Ectodermal cell (in vitro differentiated cells): Measurements from ENCODE around the gene ZNF396.

Experiments
- H3K27ac ChIP-seq: 2 replicates; pipeline ENCODE4 v1.7.0; 2013; ENCODE audit warnings: mild to moderate bottlenecking, low read depth, low read length; ENCODE audit not compliant: insufficient read depth, poor library complexity, severe bottlenecking
- H3K27me3 ChIP-seq: 2 replicates; pipeline ENCODE4 v1.7.0; 2013; ENCODE audit warnings: mild to moderate bottlenecking, low read length; ENCODE audit not compliant: insufficient read depth, control insufficient read depth, poor library complexity, severe bottlenecking
- H3K36me3 ChIP-seq: one replicate; pipeline ENCODE4 v1.7.0; 2013; ENCODE audit warnings: low read length; ENCODE audit not compliant: control insufficient read depth, insufficient read depth
- H3K4me1 ChIP-seq: one replicate; pipeline ENCODE4 v1.7.0; 2013; ENCODE audit warnings: low read length; ENCODE audit not compliant: control insufficient read depth, insufficient read depth
- H3K4me3 ChIP-seq: 2 replicates; pipeline ENCODE4 v1.7.0; 2013; ENCODE audit warnings: low read depth, low read length, control low read depth; ENCODE audit not compliant: insufficient read depth
- H3K9me3 ChIP-seq: 2 replicates; pipeline ENCODE4 v1.7.0; 2013; ENCODE audit warnings: mild to moderate bottlenecking, low read length, moderate library complexity; ENCODE audit not compliant: control insufficient read depth
- WGBS, 2 experiments: methylation state at CpG; one replicate each; pipeline ENCODE4 v1.1.7; 2013; ENCODE audit warnings: missing lambda C conversion rate in 2 of 2; 5-methylcytosine and 5-hydroxymethylcytosine counted together

ZNF396 gene

DNA sequence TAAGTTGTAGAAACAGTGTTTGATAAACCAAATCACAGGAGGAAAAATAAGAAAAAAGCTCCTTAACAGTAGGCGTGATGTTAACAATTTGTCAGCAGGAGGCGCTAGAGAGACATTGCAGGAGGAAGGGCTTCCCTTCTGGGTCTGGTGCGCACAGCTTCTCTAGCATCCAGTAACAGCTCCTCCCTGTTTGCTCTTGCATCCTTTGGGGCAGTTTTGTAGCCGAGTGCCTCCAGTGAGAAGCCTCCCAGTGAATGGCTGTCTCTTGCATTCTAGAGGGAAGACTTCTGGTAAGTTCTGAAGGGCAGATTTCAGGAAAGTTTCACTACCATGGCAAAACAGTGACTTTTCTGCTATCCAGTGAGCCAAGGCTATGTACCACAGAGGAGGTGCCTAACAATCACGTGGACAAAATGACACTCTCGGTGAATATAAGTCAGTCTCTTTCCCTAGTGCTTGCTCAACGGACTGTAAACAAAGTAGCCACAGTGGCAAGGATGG is 9.5 kb upstream of the ZNF396 start:
- Histone ChIP-seq H3K36me3 (no peaks in the 10 kb centered on the region), H3K27me3 (no peaks in the 10 kb centered on the region), H3K9me3 (no peaks in the 10 kb centered on the region), H3K4me3 (no peak overlapping the region), H3K4me1 (no peaks in the 10 kb centered on the region), H3K27ac (no peak overlapping the region)
- WGBS, 2 experiments: 33 to 36% methylated on average over 7 of the region's 7 CpGs

- no peak overlapping the region for H3K27ac ChIP-seq
- no peak overlapping the region for H3K4me3 ChIP-seq
- H3K9me3 ChIP-seq: no peaks in the 10 kb centered on the region
- H3K27me3 ChIP-seq: peaks cover 14% of the 10 kb centered on the region
- no peaks in the 10 kb centered on the region for H3K36me3 ChIP-seq
- H3K4me1 ChIP-seq: no peaks in the 10 kb centered on the region
- 85 to 93% methylated on average over 2 of the region's 2 CpGs for WGBS, 2 experiments
These were observed 6.0 kb upstream of the ZNF396 start for GRCh38 chr18:35383136-35383535.

- WGBS, 2 experiments: 80 to 90% methylated on average over 2 of the region's 2 CpGs
- H3K27me3 ChIP-seq: peaks cover 21% of the 10 kb centered on the region
- no peaks in the 10 kb centered on the region for H3K9me3 ChIP-seq
- H3K27ac ChIP-seq: no peak overlapping the region
- H3K4me3 ChIP-seq: no peak overlapping the region
- no peaks in the 10 kb centered on the region for H3K36me3 ChIP-seq
- H3K4me1 ChIP-seq: peaks cover 4% of the 10 kb centered on the region
These were observed 2.3 kb upstream of the ZNF396 start for GRCh38 chr18:35379421-35379820.

DNA sequence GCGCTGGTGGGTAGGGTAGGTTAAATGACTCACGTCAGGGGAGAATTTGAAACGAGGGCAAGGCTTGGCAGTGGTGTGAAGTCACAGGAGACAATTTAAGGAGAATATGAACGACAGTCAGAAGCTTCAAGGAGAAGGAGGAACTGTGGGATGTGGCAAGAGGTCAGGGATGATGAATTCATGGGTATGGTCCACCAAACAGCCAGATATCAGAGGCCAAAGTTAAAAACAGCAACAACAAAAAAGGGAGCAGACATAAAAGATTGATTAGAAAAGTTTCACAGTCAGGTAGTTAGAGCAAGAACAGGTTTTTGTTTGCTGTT is 1.4 kb upstream of the ZNF396 start:
- WGBS, 2 experiments: 76 to 81% methylated on average over 4 of the region's 4 CpGs
- no peaks in the 10 kb centered on the region for H3K36me3 ChIP-seq
- no peaks in the 10 kb centered on the region for H3K9me3 ChIP-seq
- H3K27me3 ChIP-seq: peaks cover 21% of the 10 kb centered on the region
- H3K27ac ChIP-seq: no peak overlapping the region
- peaks cover 4% of the 10 kb centered on the region for H3K4me1 ChIP-seq
- H3K4me3 ChIP-seq: no peak overlapping the region

DNA sequence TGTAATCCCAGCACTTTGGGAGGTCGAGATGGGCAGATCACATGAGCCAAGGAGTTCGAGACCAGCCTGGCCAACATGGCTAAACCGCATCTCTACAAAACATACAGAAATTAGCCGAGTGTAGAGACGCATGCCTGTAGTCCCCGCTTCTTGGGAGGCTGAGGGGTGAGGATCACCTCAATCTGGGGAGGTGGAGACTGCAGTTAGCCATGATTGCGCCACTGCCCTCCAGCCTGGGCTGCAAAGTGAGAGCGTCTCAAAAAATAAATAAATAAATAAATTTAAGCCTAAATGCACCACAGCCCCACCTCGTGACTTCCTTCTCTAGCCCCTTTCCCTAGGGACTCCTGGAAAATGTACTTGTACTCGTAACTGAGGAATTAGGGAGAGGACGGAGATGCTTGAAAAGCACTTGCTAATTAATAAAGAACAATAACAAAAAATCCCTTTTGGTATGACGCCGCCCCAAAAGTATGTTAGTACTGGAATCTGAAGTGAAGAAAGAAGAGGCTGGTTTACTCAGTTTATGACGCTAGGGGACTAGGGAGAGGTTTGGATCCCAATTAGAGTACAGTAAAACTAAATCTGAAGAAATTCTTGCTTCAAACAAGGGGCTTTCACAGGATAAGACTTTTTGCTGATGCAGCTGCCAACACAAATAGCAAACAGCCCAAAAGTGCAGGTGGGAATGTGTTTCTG is 887 bp upstream of the ZNF396 start:
- no peak overlapping the region for H3K27ac ChIP-seq
- H3K9me3 ChIP-seq: no peaks in the 10 kb centered on the region
- 89 to 90% methylated on average over 11 to 14 of the region's 14 CpGs for WGBS, 2 experiments
- H3K4me1 ChIP-seq: peaks cover 4% of the 10 kb centered on the region
- H3K4me3 ChIP-seq: no peak overlapping the region
- H3K36me3 ChIP-seq: no peaks in the 10 kb centered on the region
- H3K27me3 ChIP-seq: peaks cover 21% of the 10 kb centered on the region

DNA sequence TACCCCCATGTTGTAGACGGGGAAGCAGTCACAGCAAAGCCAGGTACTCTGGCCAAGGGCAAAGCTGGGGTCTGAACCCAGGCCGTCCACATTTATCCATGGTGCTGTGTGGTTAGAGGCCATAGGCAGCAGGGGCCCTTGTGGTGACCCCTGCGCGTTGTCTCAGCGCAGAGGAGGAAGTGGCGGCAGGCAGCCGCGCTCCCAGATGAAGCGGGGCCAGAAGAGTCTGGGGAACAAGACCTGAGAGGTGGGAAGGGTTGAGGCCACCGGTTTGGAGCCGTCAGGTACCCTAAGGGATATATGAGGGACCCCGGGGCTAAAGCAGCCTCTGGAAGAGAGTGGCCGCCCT is 770 bp downstream of the ZNF396 start:
- H3K4me1 ChIP-seq: peaks cover 4% of the 10 kb centered on the region
- H3K4me3 ChIP-seq: peak overlapping the region; percentile 65
- H3K27ac ChIP-seq: no peak overlapping the region
- H3K27me3 ChIP-seq: peaks cover 21% of the 10 kb centered on the region
- 11 to 13% methylated on average over 13 of the region's 13 CpGs for WGBS, 2 experiments
- no peaks in the 10 kb centered on the region for H3K9me3 ChIP-seq
- no peaks in the 10 kb centered on the region for H3K36me3 ChIP-seq

- Histone ChIP-seq H3K27me3 (peaks cover 21% of the 10 kb centered on the region), H3K36me3 (no peaks in the 10 kb centered on the region), H3K9me3 (no peaks in the 10 kb centered on the region), H3K27ac (no peak overlapping the region), H3K4me1 (peaks cover 4% of the 10 kb centered on the region), H3K4me3 (no peak overlapping the region)
- 84 to 94% methylated on average over 4 of the region's 4 CpGs for WGBS, 2 experiments
These were observed 2.4 kb downstream of the ZNF396 start for GRCh38 chr18:35374708-35375107.

DNA sequence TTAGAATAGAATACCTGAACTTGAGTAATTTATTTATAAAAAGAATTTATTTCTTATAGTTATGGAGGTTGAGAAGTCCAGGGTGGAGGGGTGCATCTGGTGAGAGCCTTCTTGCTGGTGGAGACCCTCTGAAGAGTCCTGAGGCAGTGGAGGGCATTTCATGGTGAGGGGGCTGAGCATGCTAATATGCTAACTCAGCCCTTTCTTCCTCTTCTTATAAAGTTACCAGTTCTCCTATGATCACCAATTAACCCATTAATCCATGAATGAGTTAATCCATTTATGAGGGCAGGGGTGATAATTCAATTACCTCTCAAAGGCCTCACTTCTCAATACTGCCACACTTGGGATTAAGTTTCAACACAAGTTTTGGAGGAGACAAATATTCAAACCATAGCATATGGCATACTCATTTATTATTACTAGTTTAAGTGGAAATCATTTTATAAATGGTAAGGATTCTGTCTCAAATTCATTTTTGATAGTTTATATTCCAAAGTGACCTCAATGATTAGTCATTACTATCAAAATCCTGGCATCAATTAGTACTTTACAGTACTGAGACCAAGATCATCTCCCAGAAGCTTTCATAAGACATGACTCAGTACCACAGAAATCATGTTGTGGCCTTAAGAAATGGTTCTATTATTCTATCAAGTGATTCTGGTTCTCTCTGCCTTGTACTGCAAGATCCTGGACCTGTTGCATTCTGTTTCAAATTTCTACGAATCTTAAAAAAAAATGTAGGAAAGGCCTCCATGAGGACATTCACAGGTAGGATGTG is 5.5 kb downstream of the ZNF396 start:
- WGBS, 2 experiments: 89 to 94% methylated on average over 1 of the region's 1 CpG
- H3K9me3 ChIP-seq: no peaks in the 10 kb centered on the region
- H3K4me3 ChIP-seq: no peak overlapping the region
- H3K27ac ChIP-seq: no peak overlapping the region
- peaks cover 4% of the 10 kb centered on the region for H3K4me1 ChIP-seq
- no peaks in the 10 kb centered on the region for H3K27me3 ChIP-seq
- H3K36me3 ChIP-seq: no peaks in the 10 kb centered on the region

DNA sequence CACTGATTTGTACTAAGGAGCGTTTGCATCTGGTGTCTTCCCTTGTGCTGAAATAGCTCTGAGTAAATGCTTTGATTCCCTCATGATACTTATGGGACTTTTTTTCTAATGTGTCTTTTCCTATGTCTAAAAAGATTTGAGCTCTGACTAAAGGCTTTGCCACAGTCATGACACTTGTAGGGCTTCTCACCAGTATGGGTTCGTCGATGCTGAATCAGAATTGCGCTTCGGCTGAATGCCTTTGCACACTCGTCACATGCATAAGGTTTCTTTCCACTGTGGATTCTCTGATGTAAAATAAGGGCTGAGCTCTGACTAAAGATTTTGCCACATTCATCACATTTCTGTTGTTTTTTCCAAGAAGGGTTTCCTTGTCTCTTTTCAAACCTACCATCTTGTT is 8.0 kb downstream of the ZNF396 start:
- H3K36me3 ChIP-seq: no peaks in the 10 kb centered on the region
- H3K27me3 ChIP-seq: no peaks in the 10 kb centered on the region
- no peak overlapping the region for H3K27ac ChIP-seq
- H3K9me3 ChIP-seq: no peaks in the 10 kb centered on the region
- no peaks in the 10 kb centered on the region for H3K4me1 ChIP-seq
- no peak overlapping the region for H3K4me3 ChIP-seq
- 94 to 97% methylated on average over 6 of the region's 6 CpGs for WGBS, 2 experiments

DNA sequence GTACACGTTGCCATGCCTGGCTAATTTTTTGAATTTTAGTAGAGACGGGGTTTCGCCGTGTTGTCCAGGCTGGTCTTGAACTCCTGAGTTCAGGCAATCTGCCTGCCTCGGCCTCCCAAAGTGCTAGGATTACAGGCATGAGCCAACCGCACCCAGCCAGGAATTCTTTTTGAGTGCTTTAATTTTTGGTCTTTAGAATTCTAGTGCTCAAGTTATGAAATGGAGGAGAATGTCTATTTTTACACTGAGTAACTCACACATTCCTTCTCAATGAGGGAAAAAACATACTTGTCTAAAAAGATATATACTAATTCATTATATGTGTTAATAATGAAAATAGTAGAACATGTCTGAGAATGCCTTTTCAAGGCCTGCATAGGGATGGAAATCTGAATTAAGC is 8.5 kb downstream of the ZNF396 start:
- WGBS, 2 experiments: 90 to 91% methylated on average over 6 of the region's 6 CpGs
- Histone ChIP-seq H3K27me3 (no peaks in the 10 kb centered on the region), H3K4me3 (no peak overlapping the region), H3K9me3 (no peaks in the 10 kb centered on the region), H3K4me1 (no peaks in the 10 kb centered on the region), H3K36me3 (no peaks in the 10 kb centered on the region), H3K27ac (no peak overlapping the region)
